ENCODE measurements around the gene ADH6.
"Not testable (repeated sequence)": the region's sequence is repeated elsewhere in the genome, so short reads cannot be mapped to it uniquely, and the experiment has no call there.

Gene ADH6

GRCh38 chr4:99219072-99219471 is at the start of gene ADH6:
ADH6 (minus strand) TSS chr4:99219246; CDS start chr4:99219152, 94 bp downstream.
- DNase-seq: no peak

- no peak for DNase-seq
Observed at GRCh38 chr4:99264927-99265326, 45.9 kb upstream of the ADH6 start.

DNA sequence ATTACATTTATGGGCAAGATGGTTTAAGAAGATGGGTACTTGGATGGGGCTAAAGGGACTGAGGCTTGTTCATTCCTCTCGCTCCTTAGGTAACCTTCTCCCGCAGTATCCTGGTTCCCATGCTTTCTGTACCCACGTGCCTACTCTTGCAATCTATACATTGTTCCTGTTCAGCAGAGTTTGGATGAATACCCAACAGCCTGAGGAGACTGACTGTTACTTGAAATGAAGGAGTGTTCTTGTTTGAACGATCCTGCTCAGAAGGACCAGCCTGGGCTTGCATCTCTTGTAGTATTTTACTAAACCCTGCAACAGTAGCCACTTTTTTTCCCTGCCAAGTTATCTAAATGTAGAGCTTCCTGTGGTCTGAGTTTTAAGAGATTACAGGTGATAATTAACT is 33.7 kb upstream of the ADH6 start:
- DNase-seq: no peak

DNA sequence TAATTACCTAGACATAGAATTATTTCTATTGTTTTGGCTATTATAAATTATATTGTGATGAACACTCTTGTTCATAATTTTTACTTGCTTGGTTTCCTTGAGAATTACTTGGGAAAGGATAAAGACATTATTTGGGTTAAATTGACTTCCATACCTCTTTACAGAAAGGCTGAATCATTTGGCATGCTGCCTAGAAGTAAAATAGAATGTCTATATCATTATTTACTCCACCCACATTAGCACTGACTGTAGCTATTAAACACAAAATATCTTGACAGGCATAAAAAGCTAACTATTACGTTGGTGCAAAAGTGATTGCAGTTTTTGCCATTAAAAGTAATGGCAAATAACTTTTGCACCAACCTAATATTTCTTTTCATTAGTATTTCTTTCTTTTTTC is 29.7 kb upstream of the ADH6 start:
- DNase-seq: no peak

GRCh38 chr4:99235955-99236354 is 16.9 kb upstream of the ADH6 start:
- no peak for DNase-seq

DNA sequence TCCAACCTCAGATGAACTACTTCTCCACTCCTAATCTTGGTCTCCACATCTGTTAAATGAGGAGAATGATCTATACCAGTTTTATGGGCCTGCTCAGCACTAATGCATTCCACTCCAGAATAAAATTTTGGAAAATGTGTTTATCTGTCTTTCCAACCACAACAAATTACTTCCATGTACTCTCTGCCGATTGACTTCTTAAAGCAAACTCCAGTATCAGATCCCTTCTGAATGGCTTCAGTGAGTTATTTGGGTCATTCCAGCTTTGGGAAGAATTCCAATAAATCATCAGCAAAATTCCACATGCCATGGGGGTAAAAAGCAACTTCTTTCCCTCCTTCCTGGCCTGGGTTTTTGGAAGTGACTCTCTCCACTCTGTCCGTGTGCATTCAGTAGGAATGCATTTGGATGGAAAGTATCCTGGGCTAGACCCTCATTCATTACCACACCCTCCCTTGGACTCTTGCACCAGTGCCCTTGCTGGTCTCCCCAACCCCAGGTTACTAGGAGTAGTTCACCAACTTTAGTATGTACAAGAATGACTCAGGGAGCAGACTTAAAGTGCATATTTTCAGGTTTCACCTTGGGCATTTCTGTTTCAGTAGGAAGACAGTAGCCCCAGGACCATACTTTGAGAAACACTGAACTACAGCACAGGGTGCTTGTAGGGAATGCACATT is 15.4 kb upstream of the ADH6 start:
- DNase-seq: no peak

DNA sequence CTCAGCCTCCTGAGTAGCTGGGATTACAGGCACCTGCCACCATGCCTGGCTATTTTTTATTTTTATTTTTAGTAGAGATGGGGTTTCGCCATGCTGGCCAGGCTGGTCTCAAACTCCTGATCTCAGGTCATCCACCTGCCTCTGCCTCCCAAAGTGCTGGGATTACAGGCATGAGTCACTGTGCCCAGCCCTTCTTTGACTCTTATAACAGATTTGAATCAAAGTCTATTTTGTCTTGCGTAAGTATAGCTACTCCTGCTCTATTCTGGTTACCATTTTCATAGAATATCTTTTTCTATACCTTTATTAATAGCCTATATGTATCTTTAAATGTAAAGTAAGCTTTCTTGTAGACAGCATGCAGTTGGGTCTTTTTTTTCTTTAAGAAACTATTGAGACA is 14.4 kb upstream of the ADH6 start:
- DNase-seq: not testable (repeated sequence)

GRCh38 chr4:99228706-99229105 is 9.7 kb upstream of the ADH6 start:
- DNase-seq: not testable (repeated sequence)

GRCh38 chr4:99227646-99228045 is 8.6 kb upstream of the ADH6 start:
- DNase-seq: not testable (repeated sequence)

GRCh38 chr4:99221980-99222379 is 2.9 kb upstream of the ADH6 start:
- DNase-seq: no peak

GRCh38 chr4:99219479-99219878 is 433 bp upstream of the ADH6 start:
- DNase-seq: no peak

DNA sequence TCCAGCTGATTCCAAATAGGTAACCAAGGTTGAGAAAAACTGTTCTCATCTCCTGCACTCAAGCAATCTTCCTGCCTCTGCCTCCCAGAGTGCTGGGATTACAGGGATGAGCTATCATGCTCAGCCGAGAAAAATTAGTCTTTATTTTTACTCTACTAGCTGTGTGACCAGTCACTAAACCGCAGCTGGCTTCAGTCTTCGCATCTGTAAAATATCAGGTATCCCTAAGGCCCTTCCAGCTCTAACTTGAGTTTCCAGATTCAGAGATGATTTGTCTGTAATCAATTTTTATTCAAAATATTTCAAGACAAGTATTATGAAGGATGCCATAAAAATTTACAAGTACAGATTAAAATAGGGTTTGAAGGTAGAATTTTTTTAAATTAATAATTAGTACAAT is 3.5 kb downstream of the ADH6 start:
- DNase-seq: no peak

- no peak for DNase-seq
Observed at GRCh38 chr4:99210789-99211188, 8.3 kb downstream of the ADH6 start.

DNA sequence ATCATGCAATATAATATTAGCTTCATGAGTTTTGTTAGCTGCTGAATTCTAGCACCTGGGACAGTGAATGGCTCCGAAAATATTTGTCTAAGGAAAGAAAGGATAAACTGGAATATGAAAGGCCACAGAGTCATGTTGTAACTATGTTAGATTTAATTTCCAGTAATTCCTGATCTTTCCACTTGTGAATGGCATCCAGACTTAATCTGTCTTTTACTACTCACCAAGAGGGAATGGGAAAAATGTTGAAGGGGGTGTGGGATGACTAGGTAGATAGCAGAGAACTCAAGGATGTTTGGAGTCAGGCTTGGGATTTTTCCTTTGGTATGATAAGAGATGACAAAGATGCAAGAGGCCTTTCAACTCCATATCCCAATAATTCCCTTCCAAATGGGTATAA is 9.4 kb downstream of the ADH6 start:
- DNase-seq: no peak

DNA sequence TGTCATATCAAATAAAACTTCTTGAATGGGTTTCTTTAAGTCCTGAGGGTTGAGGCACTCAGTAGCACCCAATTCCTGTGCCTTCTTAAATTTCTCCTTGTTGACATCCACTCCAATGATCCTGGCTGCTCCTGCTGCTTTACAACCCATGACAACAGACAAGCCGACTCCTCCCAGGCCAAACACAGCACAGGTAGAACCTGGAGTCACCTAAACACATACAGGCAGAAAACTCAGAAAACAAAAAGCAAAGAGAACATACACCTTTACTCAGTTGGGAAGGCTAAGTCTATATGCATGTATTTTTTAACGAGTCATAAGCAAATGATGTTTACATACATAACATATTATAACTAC is 10.3 kb downstream of the ADH6 start:
- no peak for DNase-seq

DNA sequence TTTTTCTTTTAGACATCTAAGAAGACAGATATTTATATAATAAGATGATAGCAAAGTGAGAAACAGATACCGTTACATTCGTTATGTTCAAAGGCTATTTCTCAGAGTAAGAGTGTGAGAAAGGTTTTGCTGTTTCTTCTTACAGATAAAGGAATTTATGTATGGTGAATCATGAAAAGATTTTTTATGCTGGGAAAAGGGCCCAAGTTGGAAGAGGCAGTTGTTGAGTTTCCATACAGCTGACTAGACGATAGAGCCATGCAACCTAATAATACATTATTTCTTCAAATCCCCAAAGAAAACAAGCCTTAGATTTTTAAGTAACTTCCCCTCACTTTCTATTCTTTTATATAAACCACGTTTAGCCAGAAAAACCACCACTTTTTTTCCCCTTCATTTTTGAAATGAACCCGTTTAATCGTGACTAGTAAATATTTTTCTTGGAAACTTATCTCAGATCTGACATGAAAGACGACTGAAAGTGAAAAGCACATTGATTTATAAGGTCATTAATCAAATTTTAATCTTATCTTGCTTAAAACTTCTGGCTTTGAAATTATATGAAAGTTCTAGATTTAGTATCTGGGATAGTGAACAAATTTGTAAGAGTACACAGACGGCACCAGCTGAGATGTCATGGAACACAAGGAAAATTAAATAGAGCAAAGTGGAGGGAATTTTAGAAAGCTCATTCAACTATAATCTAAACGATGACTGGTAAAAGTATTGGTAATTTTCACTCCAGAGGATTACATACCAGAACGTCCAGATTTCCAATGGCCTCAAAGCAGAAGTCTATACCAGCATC is 10.9 kb downstream of the ADH6 start:
- no peak for DNase-seq

DNA sequence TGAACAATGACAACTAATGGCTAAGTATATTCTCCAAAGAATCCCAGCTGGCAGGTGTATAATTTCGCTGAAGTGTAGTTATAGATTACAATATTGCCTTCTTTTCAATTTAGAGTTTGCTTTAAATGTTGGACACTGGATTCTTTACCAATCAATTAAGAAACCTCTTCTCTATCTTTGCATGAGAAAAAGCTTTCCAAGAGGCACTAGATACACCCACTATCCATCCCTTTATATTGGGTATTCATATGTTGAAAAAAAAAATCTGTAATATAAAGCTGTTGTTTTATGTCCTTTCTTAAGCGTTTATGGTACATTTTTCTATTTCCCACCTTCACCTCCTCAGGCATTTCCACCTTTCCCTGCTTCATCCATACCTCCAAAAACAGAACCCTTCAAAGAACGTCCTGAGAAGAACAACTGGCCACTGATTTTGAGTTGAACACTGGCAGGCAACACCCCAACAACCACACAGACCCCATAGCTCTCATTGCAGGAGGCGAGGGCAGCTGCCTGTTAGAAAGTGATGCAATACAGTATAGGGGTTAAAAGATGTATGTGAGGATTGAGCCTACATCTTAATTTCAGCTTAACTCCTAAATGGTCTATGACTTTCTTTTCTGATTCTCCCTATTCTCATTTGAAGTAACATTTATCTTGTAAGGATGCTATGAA is 11.8 kb downstream of the ADH6 start:
- DNase-seq: no peak

DNA sequence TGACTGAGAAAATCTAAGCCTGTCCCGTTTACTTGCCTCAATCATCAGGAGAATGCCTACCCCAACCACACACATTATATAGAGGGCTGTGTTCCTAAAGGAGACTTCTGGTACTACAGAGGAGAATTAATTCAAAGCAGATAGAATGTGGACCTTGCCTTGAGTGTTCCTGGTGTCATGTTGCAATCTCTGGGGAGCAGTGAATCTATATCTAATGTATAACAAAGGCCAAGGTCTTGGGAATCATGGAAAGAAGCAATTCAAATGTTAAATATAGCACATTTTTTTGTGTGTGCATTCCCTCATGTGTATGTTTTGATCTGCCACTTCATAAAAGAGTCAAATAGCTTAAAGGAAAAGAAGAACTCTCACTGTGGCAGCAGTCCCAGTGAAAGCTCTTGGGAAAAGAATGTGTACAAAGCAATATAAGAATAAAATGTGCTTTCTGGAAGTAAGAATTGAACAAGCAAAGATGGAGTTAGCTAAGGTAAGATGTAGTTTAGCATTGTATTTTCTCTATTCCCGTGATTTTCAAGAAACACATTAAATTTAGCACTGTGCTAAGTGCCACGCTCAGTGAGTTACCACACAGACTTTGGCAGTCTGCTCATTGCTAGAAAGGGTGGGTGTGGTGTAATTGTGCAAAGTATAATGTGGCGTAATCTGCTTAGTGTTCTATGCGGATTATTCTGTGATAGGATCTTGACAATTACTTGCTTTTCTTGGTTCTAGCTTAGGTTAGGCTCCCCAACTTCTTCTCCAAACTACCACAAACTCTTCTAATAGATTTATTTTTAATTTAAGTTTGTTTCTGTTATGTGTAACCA is 13.7 kb downstream of the ADH6 start:
- no peak for DNase-seq

- DNase-seq: no peak
Observed at GRCh38 chr4:99202536-99202935, 16.5 kb downstream of the ADH6 start.

GRCh38 chr4:99202094-99202493 is 17.0 kb downstream of the ADH6 start:
- no peak for DNase-seq

DNA sequence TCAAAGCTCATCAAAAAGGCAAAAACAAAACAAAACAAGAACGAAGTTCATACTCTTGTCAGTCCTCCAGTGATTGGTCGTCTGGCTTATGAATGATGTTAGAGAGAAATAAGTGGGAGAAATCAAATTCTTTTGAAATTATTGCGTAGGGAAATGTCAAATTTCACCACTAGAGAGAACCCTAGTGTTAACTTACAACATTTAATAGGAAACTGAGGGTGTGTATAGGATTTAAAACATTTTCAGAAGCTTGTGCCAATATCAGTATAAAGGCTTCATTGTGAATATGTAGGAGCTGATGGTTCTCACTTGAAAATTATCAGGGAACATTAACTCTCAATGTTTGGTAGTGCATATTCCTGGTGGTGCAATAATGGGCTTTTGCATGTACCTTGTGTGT is 17.4 kb downstream of the ADH6 start:
- DNase-seq: no peak

- DNase-seq: no peak
Observed at GRCh38 chr4:99200138-99200537, 18.9 kb downstream of the ADH6 start.

GRCh38 chr4:99190336-99190735 is 28.7 kb downstream of the ADH6 start:
- no peak for DNase-seq
